SK-N-MC (cell line): ENCODE results near the gene LYRM4.

ENCODE experiments used
- EZH2 ChIP-seq: fragments of 200-600 bp; sonication (generic); IDR thresholded peaks from one replicate; pipeline ENCODE4 v1.6.1; 2017; ENCODE audit warnings: antibody characterized with exemption
- FOXP2 ChIP-seq: optimal IDR thresholded peaks from 2 replicates; pipeline ENCODE3; 2011; ENCODE audit warnings: mild to moderate bottlenecking, moderate library complexity; ENCODE audit not compliant: insufficient read depth; ENCODE audit errors: extremely low read length, control extremely low read depth
- POLR2AphosphoS5 ChIP-seq: IDR thresholded peaks from 2 replicates; pipeline ENCODE4 v1.6.1; 2012; ENCODE audit warnings: mild to moderate bottlenecking, low read depth, low read length, borderline replicate concordance

DNA sequence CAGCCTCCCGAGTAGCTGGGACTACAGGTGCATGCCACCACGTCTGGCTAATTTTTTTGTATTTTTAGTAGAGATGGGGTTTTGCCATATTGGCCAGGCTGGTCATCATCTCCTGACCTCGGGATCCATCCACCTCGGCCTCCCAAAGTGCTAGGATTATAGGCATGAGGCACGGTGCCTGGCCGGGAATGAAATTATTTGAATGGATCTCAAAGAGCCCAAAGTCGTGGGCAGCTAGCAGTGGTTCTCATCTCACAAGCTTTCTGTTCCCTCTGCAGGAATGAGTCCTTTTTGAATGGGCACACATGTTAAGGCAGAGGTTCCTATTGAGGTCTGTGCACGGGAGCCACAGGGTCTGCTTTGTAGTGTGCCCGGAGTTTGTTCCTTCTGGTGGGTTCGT lies 140.7 kb downstream of the LYRM4 start:
- TF ChIP-seq EZH2 (no peak), POLR2AphosphoS5 (no peak), FOXP2 (no peak)
